ENCODE data around the gene ZNF3. TPM values are rescaled to one million over a fixed set of nuclear protein-coding genes. Genes with fewer than 3 reads are reported as not detected.

The ZNF3 gene
- total and polyA plus RNA-seq, 2 experiments from 2014 or later = 37.2 to 45.5 TPM

DNA sequence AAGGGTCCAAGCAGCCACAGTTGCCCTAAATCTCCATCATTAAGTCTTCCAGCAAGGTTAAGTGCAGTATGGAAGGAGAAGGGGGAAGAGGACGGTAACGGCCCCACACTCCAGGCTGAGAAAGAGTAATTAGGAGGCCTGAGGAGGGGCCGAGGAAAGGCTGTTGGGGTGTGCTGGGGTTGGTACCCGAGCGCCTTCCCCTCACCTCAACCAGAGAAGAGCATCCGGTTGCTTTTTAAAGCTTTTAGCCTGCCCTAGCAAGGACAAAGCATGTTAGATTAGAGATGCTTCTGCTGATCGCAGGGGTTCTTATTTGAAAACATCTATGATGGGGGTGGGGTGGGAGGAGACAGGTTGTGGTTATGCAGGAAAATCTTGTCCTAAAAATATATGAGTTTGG lies 40.9 kb downstream of the ZNF3 start:
- no peaks in the 10 kb centered on the region for H3K9me3 ChIP-seq (ENCODE audit: low read depth)
- TF ChIP-seq, protein P1, sequence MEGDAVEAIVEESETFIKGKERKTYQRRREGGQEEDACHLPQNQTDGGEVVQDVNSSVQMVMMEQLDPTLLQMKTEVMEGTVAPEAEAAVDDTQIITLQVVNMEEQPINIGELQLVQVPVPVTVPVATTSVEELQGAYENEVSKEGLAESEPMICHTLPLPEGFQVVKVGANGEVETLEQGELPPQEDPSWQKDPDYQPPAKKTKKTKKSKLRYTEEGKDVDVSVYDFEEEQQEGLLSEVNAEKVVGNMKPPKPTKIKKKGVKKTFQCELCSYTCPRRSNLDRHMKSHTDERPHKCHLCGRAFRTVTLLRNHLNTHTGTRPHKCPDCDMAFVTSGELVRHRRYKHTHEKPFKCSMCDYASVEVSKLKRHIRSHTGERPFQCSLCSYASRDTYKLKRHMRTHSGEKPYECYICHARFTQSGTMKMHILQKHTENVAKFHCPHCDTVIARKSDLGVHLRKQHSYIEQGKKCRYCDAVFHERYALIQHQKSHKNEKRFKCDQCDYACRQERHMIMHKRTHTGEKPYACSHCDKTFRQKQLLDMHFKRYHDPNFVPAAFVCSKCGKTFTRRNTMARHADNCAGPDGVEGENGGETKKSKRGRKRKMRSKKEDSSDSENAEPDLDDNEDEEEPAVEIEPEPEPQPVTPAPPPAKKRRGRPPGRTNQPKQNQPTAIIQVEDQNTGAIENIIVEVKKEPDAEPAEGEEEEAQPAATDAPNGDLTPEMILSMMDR (IDR thresholded peaks at IDR 0.05; ENCODE audit: low read depth, low read length) = no peak
- no peak overlapping the region for H3K27ac ChIP-seq
- H3K4me1 ChIP-seq (ENCODE audit: low read depth) = no peaks in the 10 kb centered on the region
- no peak for DNase-seq (ENCODE audit: low read depth in 1 of 2, low spot score in 1 of 2)
- H3K4me3 ChIP-seq = no peak overlapping the region
- no peaks in the 10 kb centered on the region for H3K27me3 ChIP-seq
- peaks cover 24% of the 10 kb centered on the region for H3K36me3 ChIP-seq

DNA sequence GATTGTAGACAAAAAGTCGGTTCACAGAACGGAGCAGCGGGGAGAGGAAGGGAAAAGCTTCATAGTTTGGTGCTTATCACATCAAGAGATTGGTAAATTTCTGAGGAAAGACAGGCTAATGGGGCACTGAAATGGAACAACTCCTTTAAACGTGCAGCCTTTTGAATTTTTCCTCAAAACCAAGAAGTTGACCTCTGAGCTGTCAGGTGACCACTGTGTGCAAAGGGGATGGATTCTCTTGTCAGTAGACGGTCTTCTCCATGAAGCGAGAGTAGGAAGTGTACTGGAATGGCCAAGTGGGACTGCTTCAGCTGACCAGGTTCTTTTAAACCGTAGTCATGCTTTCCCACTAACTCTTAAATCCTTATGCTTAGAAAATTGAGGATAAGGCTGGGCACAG lies 43.2 kb downstream of the ZNF3 start:
- Histone ChIP-seq H3K4me3 (no peak overlapping the region), H3K4me1 (ENCODE audit: low read depth) (no peaks in the 10 kb centered on the region), H3K36me3 (peaks cover 43% of the 10 kb centered on the region), H3K27ac (no peak overlapping the region), H3K9me3 (ENCODE audit: low read depth) (no peaks in the 10 kb centered on the region), H3K27me3 (no peaks in the 10 kb centered on the region)
- TF ChIP-seq, protein P1 (IDR thresholded peaks at IDR 0.05; ENCODE audit: low read depth, low read length) = no peak
- DNase-seq (ENCODE audit: low read depth in 1 of 2, low spot score in 1 of 2) = no peak

DNA sequence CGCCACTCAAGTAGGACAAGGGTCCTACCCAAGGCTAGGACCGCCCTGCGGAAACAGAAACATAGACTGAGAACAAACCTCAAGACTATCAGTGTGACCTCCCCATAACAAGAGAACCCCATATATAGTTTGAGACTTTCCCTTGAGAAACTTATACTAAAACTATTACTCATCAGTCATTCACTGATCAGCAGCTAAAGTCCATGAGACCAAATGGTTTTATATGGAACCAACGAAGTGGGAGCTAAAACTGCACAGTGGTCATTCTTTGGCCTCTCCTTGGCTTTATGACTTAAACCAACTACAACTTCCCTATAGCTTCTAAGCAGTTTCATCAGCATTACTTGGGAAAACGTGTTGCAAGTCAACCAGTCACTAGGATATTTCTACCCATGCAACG lies 45.6 kb downstream of the ZNF3 start:
- Histone ChIP-seq H3K9me3 (ENCODE audit: low read depth) (no peaks in the 10 kb centered on the region), H3K27ac (no peak overlapping the region), H3K36me3 (peaks cover 53% of the 10 kb centered on the region), H3K4me3 (no peak overlapping the region), H3K27me3 (no peaks in the 10 kb centered on the region), H3K4me1 (ENCODE audit: low read depth) (no peaks in the 10 kb centered on the region)
- TF ChIP-seq, protein P1 (IDR thresholded peaks at IDR 0.05; ENCODE audit: low read depth, low read length) = no peak
- DNase-seq (ENCODE audit: low read depth in 1 of 2, low spot score in 1 of 2) = no peak

DNA sequence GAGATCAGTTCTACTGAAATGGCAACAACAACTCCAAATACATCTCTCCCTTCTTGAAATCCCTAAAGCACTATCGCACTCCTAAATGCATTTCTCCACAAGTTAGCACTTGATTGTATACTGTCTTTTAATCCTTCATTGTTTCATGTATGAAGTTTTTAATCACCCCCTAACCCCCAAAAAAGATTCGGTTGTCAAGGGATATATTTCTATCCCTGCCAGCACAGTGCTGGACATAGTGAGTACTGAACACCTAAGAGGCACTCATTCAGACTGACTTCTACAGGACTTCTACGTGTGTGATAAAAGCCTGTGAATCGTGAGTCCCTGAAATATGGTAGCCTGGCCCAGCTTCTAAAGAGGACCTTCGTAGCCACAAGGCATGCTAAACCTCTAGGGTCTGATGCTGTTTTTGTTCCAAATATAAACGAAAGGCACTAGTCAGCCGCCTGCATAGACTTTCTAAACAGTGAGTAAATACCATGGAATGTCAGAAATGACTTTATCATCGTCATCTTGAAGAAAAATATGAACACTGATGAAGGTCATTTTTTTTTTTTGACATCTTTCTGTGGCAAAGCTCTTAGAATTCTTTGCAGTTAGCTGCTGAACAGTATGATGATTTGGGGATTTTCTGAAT lies 46.5 kb downstream of the ZNF3 start:
- H3K4me3 ChIP-seq = no peak overlapping the region
- peaks cover 62% of the 10 kb centered on the region for H3K36me3 ChIP-seq
- peak in 1 of 2 donors; percentile 85 for DNase-seq (ENCODE audit: low read depth in 1 of 2, low spot score in 1 of 2)
- no peaks in the 10 kb centered on the region for H3K4me1 ChIP-seq (ENCODE audit: low read depth)
- TF ChIP-seq, protein P1 (IDR thresholded peaks at IDR 0.05; ENCODE audit: low read depth, low read length) = no peak
- no peaks in the 10 kb centered on the region for H3K9me3 ChIP-seq (ENCODE audit: low read depth)
- H3K27ac ChIP-seq = no peak overlapping the region
- H3K27me3 ChIP-seq = no peaks in the 10 kb centered on the region

DNA sequence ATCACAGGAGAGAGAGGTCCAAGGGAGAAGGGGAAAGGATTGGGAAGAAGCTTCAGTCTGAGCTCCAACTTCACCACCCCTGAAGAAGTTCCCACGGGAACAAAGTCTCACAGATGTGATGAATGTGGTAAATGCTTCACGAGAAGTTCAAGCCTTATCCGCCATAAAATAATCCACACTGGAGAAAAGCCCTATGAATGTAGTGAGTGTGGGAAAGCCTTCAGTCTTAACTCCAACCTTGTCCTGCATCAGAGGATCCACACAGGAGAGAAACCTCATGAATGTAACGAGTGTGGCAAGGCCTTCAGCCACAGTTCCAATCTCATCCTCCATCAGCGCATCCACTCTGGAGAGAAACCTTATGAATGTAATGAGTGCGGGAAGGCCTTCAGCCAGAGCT lies 48.0 kb downstream of the ZNF3 start:
- Histone ChIP-seq H3K36me3 (peaks cover 68% of the 10 kb centered on the region), H3K4me1 (ENCODE audit: low read depth) (no peaks in the 10 kb centered on the region), H3K27me3 (no peaks in the 10 kb centered on the region), H3K9me3 (ENCODE audit: low read depth) (no peaks in the 10 kb centered on the region), H3K27ac (no peak overlapping the region), H3K4me3 (no peak overlapping the region)
- TF ChIP-seq, protein P1 (IDR thresholded peaks at IDR 0.05; ENCODE audit: low read depth, low read length) = no peak
- DNase-seq (ENCODE audit: low read depth in 1 of 2, low spot score in 1 of 2) = no peak

Data from cardiac muscle cell (in vitro differentiated cells and primary cell).